Right lung (tissue), 5 donors: ENCODE data around the gene HOXC13. TPM values are rescaled to one million over a fixed set of nuclear protein-coding genes. Genes with fewer than 3 reads are reported as not detected.

Source experiments
- DNase-seq, 2 donors: peaks; one replicate each; pipeline ENCODE4 v3.0.0-alpha.2; 2013
- polyA plus RNA-seq, 5 donors: library from polyadenylated mRNA; unstranded; fragments of 120-200 nt; gene quantifications; one replicate each; pipeline versions ENCODE4 v1.2.1 to v1.2.3, GENCODE V29; 2013; ENCODE audit warnings: inconsistent platforms in 1 of 5, low replicate concordance in 1 of 5; ENCODE audit not compliant: insufficient read length in 5 of 5, insufficient read depth in 1 of 5

Gene HOXC13
- polyA plus RNA-seq, 5 donors, result not detected

- DNase-seq, result peak; percentile 26 to 37
These were observed 794 bp downstream of the HOXC13 start for GRCh38 chr12:53939141-53940108.

- no peak for DNase-seq
These were observed 1.9 kb downstream of the HOXC13 start for GRCh38 chr12:53940443-53941014.

- no peak for DNase-seq
These were observed 2.6 kb downstream of the HOXC13 start for GRCh38 chr12:53941187-53941586.

- no peak for DNase-seq
These were observed 3.1 kb downstream of the HOXC13 start for GRCh38 chr12:53941750-53942149.

GRCh38 chr12:53942467-53942997 lies 3.9 kb downstream of the HOXC13 start:
- no peak for DNase-seq

GRCh38 chr12:53944209-53944608 lies 5.6 kb downstream of the HOXC13 start:
- DNase-seq, result no peak

GRCh38 chr12:53944907-53945847 lies 6.5 kb downstream of the HOXC13 start:
- no peak for DNase-seq

- no peak for DNase-seq
These were observed 9.1 kb downstream of the HOXC13 start for GRCh38 chr12:53947743-53948142.

GRCh38 chr12:53948650-53949593 lies 10.3 kb downstream of the HOXC13 start:
- DNase-seq, result no peak

GRCh38 chr12:53949631-53950436 lies 11.2 kb downstream of the HOXC13 start:
- no peak for DNase-seq

- DNase-seq, result no peak
These were observed 11.8 kb downstream of the HOXC13 start for GRCh38 chr12:53950437-53950773.

- no peak for DNase-seq
These were observed 12.4 kb downstream of the HOXC13 start for GRCh38 chr12:53950789-53951576.

- DNase-seq, result no peak
These were observed 13.1 kb downstream of the HOXC13 start for GRCh38 chr12:53951577-53952334.

- DNase-seq, result no peak
These were observed 13.7 kb downstream of the HOXC13 start for GRCh38 chr12:53952335-53952694.

GRCh38 chr12:53952871-53953734 lies 14.5 kb downstream of the HOXC13 start:
- no peak for DNase-seq

GRCh38 chr12:53953831-53954693 lies 15.4 kb downstream of the HOXC13 start:
- no peak for DNase-seq
